ENCODE measurements around the gene GABRP. TPM values are rescaled to one million over a fixed set of nuclear protein-coding genes. Genes with fewer than 3 reads are reported as not detected.

GABRP gene
- total RNA-seq, 6 experiments from 2014 or later = not detected

- no peaks in the 10 kb centered on the region for H3K36me3 Mint-ChIP-seq (ENCODE audit: low read depth)
- no peak overlapping the region for H3K4me3 Mint-ChIP-seq
- H3K9me3 Mint-ChIP-seq = no peaks in the 10 kb centered on the region
- H3K4me1 Mint-ChIP-seq (ENCODE audit: low read depth) = peaks cover 10% of the 10 kb centered on the region; the same call in 1 of the 2 replicates
- DNase-seq = no peak
- H3K27me3 Mint-ChIP-seq (ENCODE audit: insufficient read depth) = peaks cover 24% of the 10 kb centered on the region
- no peak for TF ChIP-seq CTCF (IDR thresholded peaks at IDR 0.05)
- H3K27ac Mint-ChIP-seq = no peak overlapping the region
Measured at GRCh38 chr5:170746961-170747340, 36.6 kb upstream of the GABRP start.

GRCh38 chr5:170747357-170747756 is 36.2 kb upstream of the GABRP start:
- H3K4me3 Mint-ChIP-seq = no peak overlapping the region
- H3K4me1 Mint-ChIP-seq (ENCODE audit: low read depth) = peaks cover 10% of the 10 kb centered on the region; the same call in 1 of the 2 replicates
- DNase-seq = no peak
- no peaks in the 10 kb centered on the region for H3K36me3 Mint-ChIP-seq (ENCODE audit: low read depth)
- H3K9me3 Mint-ChIP-seq = no peaks in the 10 kb centered on the region
- peaks cover 26% of the 10 kb centered on the region for H3K27me3 Mint-ChIP-seq (ENCODE audit: insufficient read depth)
- H3K27ac Mint-ChIP-seq = no peak overlapping the region
- TF ChIP-seq CTCF (IDR thresholded peaks at IDR 0.05) = no peak

DNA sequence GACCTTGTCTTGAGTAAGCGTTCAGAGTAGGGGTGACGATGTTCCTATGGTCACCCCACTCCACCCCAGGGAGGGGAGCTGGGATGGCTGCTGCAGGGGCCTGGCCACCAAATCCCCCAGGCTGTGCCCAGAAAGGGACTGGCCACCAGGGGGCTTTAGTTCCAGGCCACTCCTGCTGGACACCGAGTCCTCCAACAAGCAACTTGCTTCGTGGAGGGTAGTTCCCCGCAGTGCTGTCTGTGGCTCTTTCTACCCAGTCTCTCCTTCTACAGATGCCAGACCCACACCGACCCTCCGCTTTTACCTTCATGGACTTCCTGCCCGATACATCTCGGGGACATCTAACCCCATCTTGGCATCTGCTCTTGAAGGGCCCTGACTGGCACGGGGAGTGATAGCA is 35.7 kb upstream of the GABRP start:
- Mint-ChIP-seq H3K36me3 (ENCODE audit: low read depth) (no peaks in the 10 kb centered on the region), H3K27me3 (ENCODE audit: insufficient read depth) (peaks cover 26% of the 10 kb centered on the region)

DNA sequence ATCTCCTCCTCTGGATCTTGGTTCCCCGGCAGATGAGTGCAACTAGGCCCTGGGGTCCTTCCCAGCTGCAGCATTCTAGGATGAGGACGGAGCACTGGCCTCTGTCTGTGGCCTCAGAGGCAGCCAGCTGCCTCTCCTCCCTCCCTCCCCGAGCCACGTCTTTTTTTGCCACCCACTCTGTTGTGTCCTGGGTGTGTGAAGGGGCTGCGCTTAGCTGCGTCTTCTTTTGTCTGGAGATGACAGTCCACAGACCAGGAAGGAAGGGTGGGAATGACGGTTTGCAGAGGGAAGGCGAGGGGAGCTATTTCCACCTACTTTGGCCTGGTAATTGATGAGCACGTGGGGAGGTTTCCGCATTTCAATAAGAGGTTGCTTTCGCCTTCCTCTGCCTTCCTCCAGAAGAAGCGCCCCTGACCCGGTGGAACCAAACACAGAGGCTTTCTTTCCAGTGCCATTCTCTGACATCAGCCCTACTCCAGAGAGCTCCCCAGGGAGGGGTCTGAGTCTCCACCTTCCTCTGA is 34.5 kb upstream of the GABRP start:
- DNase-seq = no peak
- no peak for TF ChIP-seq CTCF (IDR thresholded peaks at IDR 0.05)
- no peaks in the 10 kb centered on the region for H3K36me3 Mint-ChIP-seq (ENCODE audit: low read depth)
- H3K4me1 Mint-ChIP-seq (ENCODE audit: low read depth) = peaks cover 9% of the 10 kb centered on the region; the same call in 1 of the 2 replicates
- no peak overlapping the region for H3K27ac Mint-ChIP-seq
- H3K9me3 Mint-ChIP-seq = no peaks in the 10 kb centered on the region
- H3K27me3 Mint-ChIP-seq (ENCODE audit: insufficient read depth) = peaks cover 22% of the 10 kb centered on the region
- no peak overlapping the region for H3K4me3 Mint-ChIP-seq

More for the DNA sequence above, 35.7 kb upstream of the GABRP start:
- Mint-ChIP-seq H3K27ac (no peak overlapping the region), H3K4me1 (ENCODE audit: low read depth) (peaks cover 10% of the 10 kb centered on the region; the same call in 1 of the 2 replicates), H3K9me3 (no peaks in the 10 kb centered on the region), H3K4me3 (no peak overlapping the region)
- TF ChIP-seq CTCF (IDR thresholded peaks at IDR 0.05) = peak; percentile 78
- DNase-seq = no peak

GRCh38 chr5:170749911-170750431 is 33.6 kb upstream of the GABRP start:
- no peak for TF ChIP-seq CTCF (IDR thresholded peaks at IDR 0.05)
- Mint-ChIP-seq H3K4me3 (no peak overlapping the region), H3K4me1 (ENCODE audit: low read depth) (0 out of 2 replicates have a peak, but pooled peaks cover 5% of the 10 kb centered on the region), H3K27me3 (ENCODE audit: insufficient read depth) (peaks cover 22% of the 10 kb centered on the region), H3K9me3 (no peaks in the 10 kb centered on the region), H3K27ac (no peak overlapping the region), H3K36me3 (ENCODE audit: low read depth) (no peaks in the 10 kb centered on the region)
- DNase-seq = no peak

Data from HFFc6 (cell line).